ACC112 (cell line): ENCODE data around the gene SLC48A1.

ENCODE experiments used
- H2AFZ ChIP-seq: fragments of 200-600 bp; sonication (generic); one replicate; pipeline ENCODE4 v1.6.0; 2017; ENCODE audit warnings: antibody characterized with exemption, low read length; ENCODE audit not compliant: unreplicated experiment
- H3K27ac ChIP-seq: fragments of 200-600 bp; sonication (generic); 2 replicates; pipeline ENCODE4 v1.5.1; 2014; ENCODE audit warnings: low read depth, mild to moderate bottlenecking, antibody characterized with exemption, low read length, moderate library complexity
- H3K27me3 ChIP-seq: fragments of 200-600 bp; sonication (generic); 2 replicates; pipeline ENCODE4 v1.6.1; 2014; ENCODE audit warnings: mild to moderate bottlenecking, antibody characterized with exemption, low read length, moderate library complexity, mixed read lengths; ENCODE audit not compliant: insufficient read depth
- H3K36me3 ChIP-seq: fragments of 200-600 bp; sonication (generic); 2 replicates; pipeline ENCODE4 v1.6.1; 2016; ENCODE audit warnings: mild to moderate bottlenecking, antibody characterized with exemption, low read length, moderate library complexity, mixed read lengths; ENCODE audit not compliant: insufficient read depth
- H3K4me1 ChIP-seq: fragments of 200-600 bp; sonication (generic); one replicate; pipeline ENCODE4 v1.6.1; 2016; ENCODE audit warnings: low read length, mixed read lengths; ENCODE audit not compliant: insufficient read depth, unreplicated experiment, control insufficient read depth
- H3K4me3 ChIP-seq: fragments of 200-600 bp; sonication (generic); 2 replicates; pipeline ENCODE4 v1.5.1; 2014; ENCODE audit warnings: mild to moderate bottlenecking, low read depth, low read length
- H3K79me2 ChIP-seq: fragments of 200-600 bp; sonication (generic); one replicate; pipeline ENCODE4 v1.6.0; 2016; ENCODE audit warnings: low read length; ENCODE audit not compliant: control insufficient read depth, unreplicated experiment, insufficient read depth

SLC48A1 gene

DNA sequence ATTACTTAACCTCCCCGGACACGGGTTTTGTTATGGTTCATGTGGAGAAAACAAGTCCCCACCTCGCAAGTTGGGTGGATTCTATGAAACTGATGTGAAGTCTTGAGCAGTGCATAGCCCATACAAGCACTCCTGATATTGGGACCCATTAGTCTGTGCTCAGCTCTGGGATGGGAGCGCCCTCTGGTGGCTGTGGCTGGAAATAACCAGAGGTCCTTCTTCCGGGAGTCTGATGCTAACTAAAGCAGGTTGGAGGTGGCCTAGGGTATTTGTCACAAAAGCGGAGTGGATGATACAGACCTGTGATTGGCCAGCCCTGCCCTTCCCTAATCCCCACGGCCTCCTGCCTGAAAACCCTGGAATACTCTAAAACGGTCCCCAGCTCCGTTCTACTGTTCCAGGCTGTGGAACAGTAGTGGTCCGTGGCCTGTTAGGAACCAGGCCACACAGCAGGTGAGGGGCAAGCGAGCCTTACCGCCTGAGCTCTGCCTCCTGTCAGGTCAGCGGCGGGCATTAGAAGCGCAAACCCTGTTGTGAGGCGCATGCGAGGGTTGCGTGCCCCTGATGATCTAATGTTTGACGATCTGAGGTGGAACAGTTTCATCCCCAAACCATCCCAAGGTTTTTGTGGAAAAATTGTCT, 6.4 kb downstream of the SLC48A1 start:
- no peaks in the 10 kb centered on the region for H3K27me3 ChIP-seq
- H3K36me3 ChIP-seq = no peaks in the 10 kb centered on the region
- H3K79me2 ChIP-seq = no peaks in the 10 kb centered on the region
- H2AFZ ChIP-seq = no peak overlapping the region
- H3K4me3 ChIP-seq = no peak overlapping the region
- H3K4me1 ChIP-seq = peaks cover 36% of the 10 kb centered on the region
- no peak overlapping the region for H3K27ac ChIP-seq

DNA sequence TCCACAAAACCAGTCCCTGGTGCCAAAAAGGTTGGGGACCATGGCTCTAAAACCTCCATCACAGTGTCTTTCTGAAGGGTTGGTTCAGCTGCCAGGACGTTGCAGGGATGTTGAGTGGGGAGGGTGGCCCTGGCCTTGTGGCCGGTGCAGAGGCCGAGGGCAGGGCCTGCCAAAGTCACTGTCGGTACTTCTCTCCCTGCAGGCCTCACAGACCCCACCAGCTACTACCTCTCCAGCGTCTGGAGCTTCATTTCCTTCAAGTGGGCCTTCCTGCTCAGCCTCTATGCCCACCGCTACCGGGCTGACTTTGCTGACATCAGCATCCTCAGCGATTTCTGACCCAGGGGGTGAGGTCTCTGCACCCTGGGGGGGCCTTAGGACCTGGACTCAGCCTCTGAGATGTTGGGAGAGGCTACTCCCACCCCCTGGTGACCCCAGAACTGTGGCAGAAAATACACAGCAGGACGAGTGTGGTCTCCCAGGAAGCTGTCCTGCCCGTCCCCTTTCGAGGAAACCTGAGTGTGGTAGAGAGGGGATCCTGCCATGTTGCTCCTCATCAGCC, 7.0 kb downstream of the SLC48A1 start:
- peaks cover 32% of the 10 kb centered on the region for H3K4me1 ChIP-seq
- no peaks in the 10 kb centered on the region for H3K27me3 ChIP-seq
- no peaks in the 10 kb centered on the region for H3K79me2 ChIP-seq
- no peak overlapping the region for H3K27ac ChIP-seq
- H3K4me3 ChIP-seq = no peak overlapping the region
- H2AFZ ChIP-seq = no peak overlapping the region
- H3K36me3 ChIP-seq = no peaks in the 10 kb centered on the region

DNA sequence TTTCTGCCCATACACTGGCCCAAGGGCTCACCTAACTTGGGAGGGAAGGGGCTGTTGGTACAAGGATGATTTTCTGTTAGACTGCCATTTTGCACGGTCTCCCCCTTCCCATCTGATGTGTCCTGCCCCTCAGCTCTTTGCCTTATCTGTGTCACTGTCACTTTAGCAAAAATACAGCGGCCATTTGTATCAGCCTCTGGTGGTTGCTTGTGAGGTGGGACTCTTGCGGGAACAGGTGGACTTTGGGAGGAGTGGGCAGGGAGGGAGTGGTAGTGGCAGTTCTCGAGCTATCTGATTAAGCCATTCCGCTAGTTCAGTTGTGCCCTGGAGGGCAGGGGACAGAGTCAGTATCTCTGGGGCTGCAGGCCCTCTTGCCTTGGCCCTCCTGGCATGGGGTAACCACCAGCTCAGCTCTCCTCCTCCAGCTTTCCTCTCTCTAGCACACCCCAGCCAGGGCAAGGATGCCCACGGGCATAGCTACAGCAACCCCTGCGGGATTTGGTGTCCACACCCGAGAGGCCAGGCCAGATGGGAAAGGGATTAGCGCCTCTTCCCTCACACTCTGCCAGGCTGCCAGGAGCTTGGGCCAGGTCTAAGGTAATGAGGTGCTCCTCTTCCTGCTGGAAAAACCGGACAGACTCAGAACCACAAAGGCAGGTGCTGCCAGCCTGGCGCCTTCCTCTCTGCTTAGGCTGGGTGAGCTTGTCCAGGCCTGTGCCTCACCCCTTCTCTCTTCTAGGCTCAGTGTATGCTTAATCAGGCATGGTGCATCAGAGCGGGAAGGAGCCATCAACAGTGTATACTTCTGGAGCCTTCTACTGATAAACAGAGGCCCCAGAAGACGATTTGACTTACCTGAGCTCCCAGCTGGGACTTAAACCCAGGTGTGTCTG, 8.7 kb downstream of the SLC48A1 start:
- peaks cover 15% of the 10 kb centered on the region for H3K4me1 ChIP-seq
- no peak overlapping the region for H3K27ac ChIP-seq
- no peaks in the 10 kb centered on the region for H3K27me3 ChIP-seq
- no peaks in the 10 kb centered on the region for H3K36me3 ChIP-seq
- no peak overlapping the region for H3K4me3 ChIP-seq
- H3K79me2 ChIP-seq = no peaks in the 10 kb centered on the region
- no peak overlapping the region for H2AFZ ChIP-seq

DNA sequence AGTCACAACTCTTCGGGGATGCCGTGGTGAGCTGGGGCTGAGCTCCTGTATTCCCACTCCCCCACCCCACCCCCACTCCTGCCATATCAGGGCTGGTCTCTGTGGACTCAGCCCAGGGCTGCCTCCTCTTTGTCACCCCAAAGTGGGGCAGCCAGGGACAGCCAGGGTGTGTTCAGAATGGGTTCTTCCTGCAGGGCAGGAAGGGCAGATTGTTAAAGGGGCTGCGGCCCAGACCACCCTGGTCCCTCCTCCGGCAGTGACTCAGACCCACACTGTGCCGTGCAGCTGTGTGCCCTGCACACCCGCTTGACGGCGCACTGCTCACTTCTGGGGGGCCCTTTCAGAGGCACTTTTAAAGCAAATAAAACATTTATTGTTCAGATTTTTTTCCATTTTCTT, 9.3 kb downstream of the SLC48A1 start:
- Histone ChIP-seq H3K4me1 (peaks cover 9% of the 10 kb centered on the region), H3K36me3 (0 out of 2 replicates have a peak, but pooled peaks cover 3% of the 10 kb centered on the region), H2AFZ (no peak overlapping the region)

DNA sequence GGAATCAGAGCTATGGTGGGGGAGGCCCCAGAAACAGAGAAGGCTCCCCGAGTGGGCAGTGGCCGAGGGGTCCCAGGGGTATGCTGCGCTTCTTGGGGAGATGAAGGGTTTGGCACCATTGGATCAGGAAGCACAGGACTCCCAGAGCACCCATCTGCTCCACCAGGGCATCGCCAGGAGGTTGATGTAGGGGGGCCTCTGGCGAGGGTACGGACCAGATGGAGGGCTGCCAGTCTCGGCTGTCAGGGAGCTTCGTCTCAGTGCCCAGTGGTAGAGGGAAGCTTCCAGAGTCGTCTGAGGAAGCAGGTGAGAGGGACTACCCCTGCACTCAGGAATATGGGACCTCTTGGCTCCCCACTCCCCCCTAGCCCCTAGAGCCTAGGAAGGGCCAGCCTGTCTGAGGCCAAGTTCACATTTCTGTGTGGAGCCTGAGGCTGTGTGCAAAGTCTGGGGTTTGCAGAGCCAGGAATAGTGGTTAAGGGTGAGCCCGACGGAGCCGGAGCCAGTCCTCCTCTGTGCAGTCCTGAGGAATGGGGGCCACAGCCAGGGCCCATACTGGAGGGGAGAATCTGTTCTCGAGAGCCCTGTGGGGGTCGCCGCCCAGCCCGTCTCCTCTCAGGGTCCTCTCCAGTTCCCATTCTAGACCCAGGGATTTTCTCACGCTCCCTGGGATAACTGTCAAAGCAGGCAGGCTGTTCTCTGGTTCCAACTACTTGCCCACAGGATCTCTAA, 10.2 kb downstream of the SLC48A1 start:
- Histone ChIP-seq H3K4me3 (no peak overlapping the region), H3K27ac (no peak overlapping the region), H3K27me3 (no peaks in the 10 kb centered on the region), H3K79me2 (no peaks in the 10 kb centered on the region), H3K4me1 (peaks cover under 1% of the 10 kb centered on the region), H3K36me3 (peaks cover 11% of the 10 kb centered on the region; the same call in 1 of the 2 replicates), H2AFZ (no peak overlapping the region)

More for the DNA sequence above, 9.3 kb downstream of the SLC48A1 start:
- Histone ChIP-seq H3K79me2 (no peaks in the 10 kb centered on the region), H3K27ac (no peak overlapping the region), H3K27me3 (no peaks in the 10 kb centered on the region), H3K4me3 (no peak overlapping the region)

DNA sequence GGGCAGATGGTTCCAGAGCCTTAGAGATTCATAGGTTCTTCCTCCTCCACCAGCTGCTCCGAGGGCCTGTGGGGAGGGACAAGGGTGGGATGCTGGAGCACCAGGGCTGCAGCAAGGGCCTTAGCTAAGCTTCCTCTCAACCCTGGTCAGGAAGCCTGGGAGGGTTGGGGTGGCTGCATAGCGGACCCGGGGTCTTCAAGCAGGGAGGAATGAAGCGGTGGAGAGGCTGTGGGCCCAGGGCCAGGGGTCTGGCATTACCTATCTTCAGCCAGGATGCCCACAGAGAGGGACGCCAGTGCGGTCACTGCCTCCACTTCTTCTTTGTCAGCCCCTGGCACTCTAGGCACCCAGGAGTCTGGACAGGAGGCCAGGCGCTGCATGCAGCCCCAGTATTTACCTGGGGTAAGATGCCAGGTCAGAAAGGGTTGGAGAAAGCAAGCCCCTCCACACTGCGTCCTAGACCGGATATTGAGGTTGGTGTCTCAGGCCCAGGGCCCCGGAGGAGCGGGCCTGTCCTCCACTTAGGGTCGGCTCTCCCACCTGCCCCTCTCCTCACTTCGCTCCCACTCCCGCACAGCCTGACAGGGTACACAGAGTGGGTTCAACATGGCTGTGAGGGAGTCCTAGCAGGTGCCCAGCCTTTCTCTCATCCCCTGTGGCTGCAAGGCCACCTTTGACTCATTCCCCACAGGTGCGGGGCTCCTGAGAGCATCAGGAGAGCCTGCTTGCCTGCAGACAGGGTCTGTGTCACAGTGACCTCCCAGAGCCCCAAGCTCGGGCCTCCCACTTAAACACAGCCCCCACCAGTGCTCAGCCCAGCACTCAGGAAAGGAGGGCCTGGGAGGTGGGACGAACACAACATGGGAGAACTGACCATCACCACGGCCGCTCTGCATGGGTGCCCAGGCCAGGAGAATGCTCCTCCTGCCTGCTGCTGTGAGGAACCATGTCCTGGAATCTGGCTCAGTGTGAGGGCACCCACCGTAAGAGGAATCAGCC, 11.1 kb downstream of the SLC48A1 start:
- H2AFZ ChIP-seq = no peak overlapping the region
- H3K36me3 ChIP-seq = peaks cover 20% of the 10 kb centered on the region; the same call in 1 of the 2 replicates
- H3K27me3 ChIP-seq = no peaks in the 10 kb centered on the region
- H3K27ac ChIP-seq = no peak overlapping the region
- no peaks in the 10 kb centered on the region for H3K79me2 ChIP-seq
- H3K4me3 ChIP-seq = no peak overlapping the region
- no peaks in the 10 kb centered on the region for H3K4me1 ChIP-seq

DNA sequence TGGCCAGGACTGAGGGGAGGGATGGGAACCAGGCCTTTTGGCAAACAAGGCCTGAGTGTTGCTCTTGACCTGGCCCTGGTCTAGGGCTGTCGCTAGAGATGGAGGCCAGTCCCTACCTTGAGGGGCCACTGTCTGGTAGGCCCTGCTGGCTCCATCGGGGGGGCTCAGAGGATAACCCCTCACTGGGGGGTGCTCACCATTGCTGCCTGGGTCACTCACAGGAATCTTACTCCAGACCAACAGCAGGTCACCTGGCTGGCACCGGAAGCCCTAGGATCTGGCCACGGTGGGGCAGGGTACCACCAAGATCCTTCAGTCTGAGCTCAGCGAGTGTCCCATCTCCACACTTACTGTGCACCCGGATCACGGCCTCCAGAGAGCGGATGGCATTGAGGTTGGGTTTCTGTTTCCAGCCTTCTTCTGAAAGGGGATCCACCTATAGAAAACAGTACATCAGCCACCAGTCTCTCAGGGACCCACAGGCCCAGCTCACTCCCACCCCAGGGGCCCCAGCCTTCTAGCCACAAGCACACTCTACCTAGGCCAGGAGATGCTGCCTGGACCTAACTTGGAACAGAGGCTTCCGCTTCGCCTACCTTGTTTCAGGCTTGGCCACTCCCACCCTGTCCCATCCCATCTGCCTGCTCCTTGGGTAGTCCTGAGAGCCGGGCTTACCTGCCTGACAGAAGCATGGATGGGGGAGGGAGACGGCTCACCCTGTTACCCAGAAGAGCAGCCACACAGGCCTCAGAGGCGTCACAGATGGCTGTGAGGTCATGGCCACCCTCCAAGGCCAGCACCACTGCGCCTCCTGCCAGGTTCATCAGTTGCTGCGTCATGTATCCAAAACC, 12.2 kb downstream of the SLC48A1 start:
- H3K4me1 ChIP-seq = no peaks in the 10 kb centered on the region
- no peak overlapping the region for H3K4me3 ChIP-seq
- H3K27me3 ChIP-seq = no peaks in the 10 kb centered on the region
- H3K79me2 ChIP-seq = no peaks in the 10 kb centered on the region
- no peak overlapping the region; the same call in 1 of the 2 replicates for H3K27ac ChIP-seq
- H3K36me3 ChIP-seq = peaks cover 23% of the 10 kb centered on the region; the same call in 1 of the 2 replicates
- H2AFZ ChIP-seq = no peak overlapping the region

DNA sequence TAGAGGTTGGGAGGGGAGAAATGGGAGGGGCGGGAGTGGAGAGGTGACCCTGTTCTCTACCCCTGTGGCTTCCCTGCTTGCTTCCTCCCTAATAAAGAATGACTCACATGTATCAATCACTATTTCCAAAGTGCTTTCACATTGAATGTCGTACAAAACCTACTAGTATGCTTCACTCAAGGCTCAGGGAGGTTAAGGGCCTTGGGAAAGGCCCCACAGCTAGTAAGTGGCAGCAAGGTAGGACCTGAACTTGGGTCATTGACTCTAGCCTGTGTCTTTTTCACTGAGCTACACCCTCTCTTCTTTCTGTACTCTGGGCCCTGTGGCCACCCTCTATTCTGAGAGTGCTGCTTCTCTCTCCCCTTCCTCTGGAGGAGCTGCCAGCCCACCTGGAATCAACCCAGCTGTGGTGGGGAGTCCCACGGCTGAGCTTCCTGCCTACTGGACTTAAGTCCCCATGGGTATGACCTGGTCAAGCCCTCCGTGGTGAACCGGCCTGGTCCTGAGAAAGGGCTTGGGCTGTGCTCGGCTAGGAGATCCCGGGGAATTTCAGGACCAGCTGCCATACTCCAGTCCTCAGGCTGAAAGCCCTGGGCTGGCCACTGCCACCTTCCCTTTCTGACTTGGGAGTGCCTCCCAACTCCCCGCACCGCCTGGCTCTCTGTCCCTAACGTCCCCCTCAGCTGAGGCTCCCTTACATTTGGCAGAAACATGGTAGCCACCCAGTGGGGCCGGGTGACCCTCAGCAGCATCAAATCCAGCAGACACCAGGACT, 13.0 kb downstream of the SLC48A1 start:
- Histone ChIP-seq H3K36me3 (peaks cover 23% of the 10 kb centered on the region; the same call in 1 of the 2 replicates), H3K79me2 (no peaks in the 10 kb centered on the region), H3K27ac (no peak overlapping the region; the same call in 1 of the 2 replicates), H3K4me3 (no peak overlapping the region), H3K4me1 (no peaks in the 10 kb centered on the region), H3K27me3 (no peaks in the 10 kb centered on the region), H2AFZ (no peak overlapping the region)
